MM.1S (cell line): ENCODE data around the gene MLLT1.

Experiments
- EZH2 ChIP-seq: fragments of 300-600 bp; sonication (generic); optimal IDR thresholded peaks from 2 replicates; pipeline ENCODE3; 2017; ENCODE audit warnings: low read depth, mild to moderate bottlenecking, antibody characterized with exemption, low read length, mixed read lengths
- TF ChIP-seq, protein P1 (sequence below): fragments of 300-600 bp; sonication (generic); IDR thresholded peaks from 2 replicates; pipeline ENCODE4 v1.5.1; 2016; ENCODE audit warnings: antibody characterized with exemption, low read length, mixed read lengths

DNA sequence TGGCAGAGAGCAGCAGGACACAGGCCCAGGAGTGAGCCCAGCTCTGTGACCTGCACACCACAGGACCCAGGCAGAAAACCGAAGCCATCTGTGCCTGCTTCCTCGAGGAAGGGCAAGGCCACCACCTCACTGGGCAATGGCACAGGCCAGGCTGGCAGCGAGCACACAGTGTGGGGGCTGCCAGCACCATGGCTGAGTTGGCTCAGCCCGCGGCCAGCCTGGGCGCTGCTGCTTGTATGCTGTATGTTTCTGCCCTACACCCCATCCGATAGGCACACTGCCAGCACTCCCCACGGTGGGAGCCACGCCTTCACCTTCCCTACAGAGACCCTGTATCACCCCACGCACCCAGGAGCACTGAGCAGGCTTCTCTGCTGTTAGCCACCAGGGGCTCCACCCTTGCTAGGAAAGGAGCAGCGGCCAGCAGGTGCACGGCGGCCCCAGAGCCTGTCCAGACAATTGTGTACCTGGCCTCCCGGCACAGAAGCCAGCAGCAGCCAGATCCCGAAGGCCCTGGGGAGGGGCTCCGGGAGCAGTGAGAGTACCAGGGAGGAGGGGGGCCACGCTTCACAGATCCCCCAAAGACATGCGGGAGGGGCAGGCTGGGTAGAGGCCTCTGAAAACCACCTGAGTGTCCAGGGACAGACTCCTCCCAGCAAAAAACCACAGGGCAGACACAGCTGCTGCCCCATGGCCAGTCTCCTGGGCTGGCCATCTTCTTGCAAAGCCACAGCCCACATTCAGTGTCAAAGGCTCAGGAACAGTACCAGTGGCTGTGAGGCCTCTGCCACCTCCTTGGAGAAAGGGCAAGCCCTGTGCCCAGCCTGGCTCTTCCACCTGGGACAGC, 56.1 kb downstream of the MLLT1 start:
- TF ChIP-seq, protein P1, sequence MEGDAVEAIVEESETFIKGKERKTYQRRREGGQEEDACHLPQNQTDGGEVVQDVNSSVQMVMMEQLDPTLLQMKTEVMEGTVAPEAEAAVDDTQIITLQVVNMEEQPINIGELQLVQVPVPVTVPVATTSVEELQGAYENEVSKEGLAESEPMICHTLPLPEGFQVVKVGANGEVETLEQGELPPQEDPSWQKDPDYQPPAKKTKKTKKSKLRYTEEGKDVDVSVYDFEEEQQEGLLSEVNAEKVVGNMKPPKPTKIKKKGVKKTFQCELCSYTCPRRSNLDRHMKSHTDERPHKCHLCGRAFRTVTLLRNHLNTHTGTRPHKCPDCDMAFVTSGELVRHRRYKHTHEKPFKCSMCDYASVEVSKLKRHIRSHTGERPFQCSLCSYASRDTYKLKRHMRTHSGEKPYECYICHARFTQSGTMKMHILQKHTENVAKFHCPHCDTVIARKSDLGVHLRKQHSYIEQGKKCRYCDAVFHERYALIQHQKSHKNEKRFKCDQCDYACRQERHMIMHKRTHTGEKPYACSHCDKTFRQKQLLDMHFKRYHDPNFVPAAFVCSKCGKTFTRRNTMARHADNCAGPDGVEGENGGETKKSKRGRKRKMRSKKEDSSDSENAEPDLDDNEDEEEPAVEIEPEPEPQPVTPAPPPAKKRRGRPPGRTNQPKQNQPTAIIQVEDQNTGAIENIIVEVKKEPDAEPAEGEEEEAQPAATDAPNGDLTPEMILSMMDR: no peak
- TF ChIP-seq EZH2: no peak
